Mesendoderm (in vitro differentiated cells): ENCODE data around the gene OR10H5.
A peak's percentile ranks its signal among the peaks of the same experiment; 100 is the strongest.
"Not testable (repeated sequence)": the region's sequence is repeated elsewhere in the genome, so short reads cannot be mapped to it uniquely, and the experiment has no call there.

ENCODE experiments used
- DNase-seq: peaks from one replicate; pipeline ENCODE4 v3.0.0; 2013
- H2AK5ac ChIP-seq: 2 replicates; pipeline ENCODE4 v1.6.1; 2013; ENCODE audit warnings: low read length, inconsistent platforms
- H2BK120ac ChIP-seq: 2 replicates; pipeline ENCODE4 v1.6.1; 2013; ENCODE audit warnings: low read depth, mild to moderate bottlenecking, low read length, moderate library complexity, mixed read lengths
- H2BK15ac ChIP-seq: replicated peaks from 2 replicates; pipeline ENCODE4 v1.6.1; 2013; ENCODE audit warnings: low read depth, mild to moderate bottlenecking, moderate library complexity
- H2BK5ac ChIP-seq: 2 replicates; pipeline ENCODE4 v1.6.1; 2013; ENCODE audit warnings: low read length, inconsistent platforms
- H3K18ac ChIP-seq: 2 replicates; pipeline ENCODE4 v1.6.1; 2013; ENCODE audit warnings: mild to moderate bottlenecking, low read length, mixed read lengths
- H3K23ac ChIP-seq: one replicate; pipeline ENCODE4 v1.6.1; 2013; ENCODE audit warnings: low read length
- H3K27ac ChIP-seq: 2 replicates; pipeline ENCODE4 v1.5.1; 2013; ENCODE audit warnings: low read depth, mild to moderate bottlenecking, inconsistent platforms, low read length, moderate library complexity
- H3K27me3 ChIP-seq: 2 replicates; pipeline ENCODE4 v1.6.1; 2013; ENCODE audit warnings: low read length, control low read depth, mild to moderate bottlenecking, inconsistent platforms; ENCODE audit not compliant: insufficient read depth, poor library complexity
- H3K36me3 ChIP-seq: 2 replicates; pipeline ENCODE4 v1.6.1; 2013; ENCODE audit warnings: low read length, inconsistent platforms; ENCODE audit not compliant: control insufficient read depth, insufficient read depth
- H3K4ac ChIP-seq: one replicate; pipeline ENCODE4 v1.6.1; 2013; ENCODE audit warnings: low read depth, mild to moderate bottlenecking, low read length, moderate library complexity
- H3K4me1 ChIP-seq: 2 replicates; pipeline ENCODE4 v1.6.1; 2013; ENCODE audit warnings: low read depth, low read length, inconsistent platforms; ENCODE audit not compliant: control insufficient read depth
- H3K4me2 ChIP-seq: 2 replicates; pipeline ENCODE4 v1.6.1; 2013; ENCODE audit warnings: low read length
- H3K4me3 ChIP-seq: 2 replicates; pipeline ENCODE4 v1.5.1; 2013; ENCODE audit warnings: mild to moderate bottlenecking, low read length
- H3K56ac ChIP-seq: one replicate; pipeline ENCODE4 v1.6.1; 2013; ENCODE audit warnings: low read length
- H3K79me1 ChIP-seq: 2 replicates; pipeline ENCODE4 v1.6.1; 2013; ENCODE audit warnings: low read length, inconsistent platforms
- H3K79me2 ChIP-seq: 2 replicates; pipeline ENCODE4 v1.6.1; 2013; ENCODE audit warnings: mild to moderate bottlenecking, low read length; ENCODE audit not compliant: control insufficient read depth, insufficient read depth
- H3K9ac ChIP-seq: 2 replicates; pipeline ENCODE4 v1.6.1; 2013; ENCODE audit warnings: low read length, inconsistent platforms
- H4K5ac ChIP-seq: one replicate; pipeline ENCODE4 v1.6.1; 2013; ENCODE audit warnings: low read length
- H4K8ac ChIP-seq: one replicate; pipeline ENCODE4 v1.6.1; 2013; ENCODE audit warnings: low read depth, mild to moderate bottlenecking, control low read depth, low read length, moderate library complexity
- WGBS: extraction: QIAGEN DNeasy Blood & Tissue Kit; methylation state at CpG from one replicate; pipeline ENCODE4 v1.1.7; 2013; ENCODE audit warnings: low lambda C conversion rate, missing lambda C conversion rate; ENCODE audit not compliant: insufficient coverage; ENCODE audit errors: extremely low coverage; 5-methylcytosine and 5-hydroxymethylcytosine counted together

The OR10H5 gene

GRCh38 chr19:15828611-15829305, 41.3 kb downstream of the OR10H5 start:
- H3K18ac ChIP-seq, H2BK5ac ChIP-seq, H3K4me2 ChIP-seq, H2BK120ac ChIP-seq, H2BK15ac ChIP-seq, H3K4ac ChIP-seq, H3K56ac ChIP-seq, H2AK5ac ChIP-seq, H3K27me3 ChIP-seq, H3K23ac ChIP-seq, H3K27ac ChIP-seq, H4K5ac ChIP-seq, H4K8ac ChIP-seq, H3K36me3 ChIP-seq, H3K79me2 ChIP-seq, H3K79me1 ChIP-seq, H3K4me1 ChIP-seq, H3K9ac ChIP-seq, H3K4me3 ChIP-seq: not testable (repeated sequence)
- no CpG with 5 or more reads among the region's 13 CpGs for WGBS
- DNase-seq, result peak; percentile 6

- no peak overlapping the region for H3K4me2 ChIP-seq
- whole genome bisulfite sequencing, result no CpG with 5 or more reads among the region's 10 CpGs
Observed at GRCh38 chr19:15829306-15829698, 41.8 kb downstream of the OR10H5 start.

GRCh38 chr19:15829786-15830185, 42.3 kb downstream of the OR10H5 start:
- Histone ChIP-seq H2BK15ac (no peak overlapping the region), H2BK5ac (no peak overlapping the region), H3K4me3 (no peak overlapping the region), H3K79me1 (no peaks in the 10 kb centered on the region), H3K27me3 (no peaks in the 10 kb centered on the region), H3K4me1 (no peaks in the 10 kb centered on the region), H4K5ac (no peak overlapping the region), H2AK5ac (no peak overlapping the region), H3K4me2 (no peak overlapping the region), H3K4ac (no peak overlapping the region), H3K18ac (no peak overlapping the region), H2BK120ac (no peak overlapping the region), H3K79me2 (no peaks in the 10 kb centered on the region), H3K36me3 (no peaks in the 10 kb centered on the region), H3K27ac (no peak overlapping the region), H3K23ac (no peak overlapping the region), H3K56ac (no peak overlapping the region), H4K8ac (no peak overlapping the region), H3K9ac (no peak overlapping the region)
- no CpG with 5 or more reads among the region's 8 CpGs for WGBS
- no peak for DNase-seq

More at GRCh38 chr19:15829306-15829698, 41.8 kb downstream of the OR10H5 start:
- H4K5ac ChIP-seq, result no peak overlapping the region
- H3K27ac ChIP-seq, result no peak overlapping the region
- H3K9ac ChIP-seq, result no peak overlapping the region
- no peaks in the 10 kb centered on the region for H3K4me1 ChIP-seq
- H3K4ac ChIP-seq, result no peak overlapping the region
- H3K56ac ChIP-seq, result no peak overlapping the region
- no peaks in the 10 kb centered on the region for H3K36me3 ChIP-seq
- no peaks in the 10 kb centered on the region for H3K79me2 ChIP-seq
- no peak overlapping the region for H3K23ac ChIP-seq
- H2AK5ac ChIP-seq, result no peak overlapping the region
- H2BK15ac ChIP-seq, result no peak overlapping the region
- no peaks in the 10 kb centered on the region for H3K27me3 ChIP-seq
- H3K4me3 ChIP-seq, result no peak overlapping the region
- no peak overlapping the region for H2BK120ac ChIP-seq
- no peak overlapping the region for H4K8ac ChIP-seq
- H2BK5ac ChIP-seq, result no peak overlapping the region
- H3K18ac ChIP-seq, result no peak overlapping the region
- DNase-seq, result no peak
- no peaks in the 10 kb centered on the region for H3K79me1 ChIP-seq

GRCh38 chr19:15831626-15832025, 44.2 kb downstream of the OR10H5 start:
- Histone ChIP-seq H3K4ac (no peak overlapping the region), H2AK5ac (no peak overlapping the region), H3K23ac (no peak overlapping the region), H3K27ac (no peak overlapping the region), H4K8ac (no peak overlapping the region), H3K4me3 (no peak overlapping the region), H3K79me2 (no peaks in the 10 kb centered on the region), H3K27me3 (no peaks in the 10 kb centered on the region), H2BK15ac (no peak overlapping the region), H3K56ac (no peak overlapping the region), H3K4me2 (no peak overlapping the region), H2BK5ac (no peak overlapping the region), H3K36me3 (no peaks in the 10 kb centered on the region), H3K79me1 (no peaks in the 10 kb centered on the region), H3K18ac (no peak overlapping the region), H3K4me1 (no peaks in the 10 kb centered on the region), H4K5ac (no peak overlapping the region), H2BK120ac (no peak overlapping the region), H3K9ac (no peak overlapping the region)
- WGBS, result no CpG with 5 or more reads among the region's 5 CpGs
- no peak for DNase-seq

GRCh38 chr19:15834232-15834631, 46.8 kb downstream of the OR10H5 start:
- H3K27me3 ChIP-seq, result not testable (repeated sequence)

More at GRCh38 chr19:15834232-15834631, 46.8 kb downstream of the OR10H5 start:
- not testable (repeated sequence) for H2BK15ac ChIP-seq, H3K79me2 ChIP-seq, H3K4me2 ChIP-seq, H4K5ac ChIP-seq, H3K27ac ChIP-seq, H2BK5ac ChIP-seq, H3K4me3 ChIP-seq, H4K8ac ChIP-seq, H3K36me3 ChIP-seq, H3K4me1 ChIP-seq, H2AK5ac ChIP-seq, H3K79me1 ChIP-seq, H3K18ac ChIP-seq, H3K4ac ChIP-seq, DNase-seq, H2BK120ac ChIP-seq, H3K23ac ChIP-seq, H3K9ac ChIP-seq, H3K56ac ChIP-seq
- no CpG with 5 or more reads among the region's 3 CpGs for WGBS
